ENCODE data around the gene ZNF236. TPM values are rescaled to one million over a fixed set of nuclear protein-coding genes. Genes with fewer than 3 reads are reported as not detected.
"Not testable (repeated sequence)": the region's sequence is repeated elsewhere in the genome, so short reads cannot be mapped to it uniquely, and the experiment has no call there.

Gene ZNF236
- total RNA-seq, 2 donors from 2014 or later = 14.1 to 14.2 TPM

GRCh38 chr18:76979111-76979751 lies 156.9 kb downstream of the ZNF236 start:
- DNase-seq (ENCODE audit: low spot score) = no peak
- intact Hi-C loops (cut with DNase I) = no loop called here

GRCh38 chr18:76979906-76980305 lies 157.5 kb downstream of the ZNF236 start:
- no peak for DNase-seq (ENCODE audit: low spot score)
- intact Hi-C loops (cut with DNase I) = no loop called here

GRCh38 chr18:76980663-76981395 lies 158.5 kb downstream of the ZNF236 start:
- intact Hi-C loops (cut with DNase I) = no loop called here
- DNase-seq (ENCODE audit: low spot score) = no peak

- intact Hi-C loops (cut with DNase I) = no loop called here
- DNase-seq (ENCODE audit: low spot score) = no peak
Observed at GRCh38 chr18:76981396-76981968, 159.1 kb downstream of the ZNF236 start.

- DNase-seq (ENCODE audit: low spot score) = no peak
- intact Hi-C loops (cut with DNase I) = no loop called here
Observed at GRCh38 chr18:76982038-76982437, 159.7 kb downstream of the ZNF236 start.

GRCh38 chr18:76982841-76983583 lies 160.7 kb downstream of the ZNF236 start:
- peak; percentile 92 for DNase-seq (ENCODE audit: low spot score)
- intact Hi-C loops (cut with DNase I) = no loop called here

GRCh38 chr18:76983613-76984051 lies 161.3 kb downstream of the ZNF236 start:
- DNase-seq (ENCODE audit: low spot score) = no peak
- intact Hi-C loops (cut with DNase I) = no loop called here

- intact Hi-C loops (cut with DNase I) = no loop called here
- no peak for DNase-seq (ENCODE audit: low spot score)
Observed at GRCh38 chr18:76984193-76985155, 162.1 kb downstream of the ZNF236 start.

GRCh38 chr18:76985156-76985950 lies 163.0 kb downstream of the ZNF236 start:
- no peak for DNase-seq (ENCODE audit: low spot score)
- intact Hi-C loops (cut with DNase I) = no loop called here

GRCh38 chr18:76985951-76986236 lies 163.5 kb downstream of the ZNF236 start:
- intact Hi-C loops (cut with DNase I) = no loop called here
- no peak for DNase-seq (ENCODE audit: low spot score)

- intact Hi-C loops (cut with DNase I) = no loop called here
- DNase-seq (ENCODE audit: low spot score) = no peak
Observed at GRCh38 chr18:76986406-76986805, 164.0 kb downstream of the ZNF236 start.

GRCh38 chr18:76988031-76988826 lies 165.9 kb downstream of the ZNF236 start:
- DNase-seq (ENCODE audit: low spot score) = no peak
- intact Hi-C loops (cut with DNase I) = no loop called here

- no peak for DNase-seq (ENCODE audit: low spot score)
- intact Hi-C loops (cut with DNase I) = no loop called here
Observed at GRCh38 chr18:76988827-76989646, 166.7 kb downstream of the ZNF236 start.

- no peak for DNase-seq (ENCODE audit: low spot score)
- intact Hi-C loops (cut with DNase I) = no loop called here
Observed at GRCh38 chr18:76989647-76990190, 167.4 kb downstream of the ZNF236 start.

- intact Hi-C loops (cut with DNase I); DNase-seq (ENCODE audit: low spot score): not testable (repeated sequence)
Observed at GRCh38 chr18:76990343-76991020, 168.1 kb downstream of the ZNF236 start.

Data from posterior vena cava (tissue), 2 donors.